Measurements from ENCODE around the gene TPM2.

DNA sequence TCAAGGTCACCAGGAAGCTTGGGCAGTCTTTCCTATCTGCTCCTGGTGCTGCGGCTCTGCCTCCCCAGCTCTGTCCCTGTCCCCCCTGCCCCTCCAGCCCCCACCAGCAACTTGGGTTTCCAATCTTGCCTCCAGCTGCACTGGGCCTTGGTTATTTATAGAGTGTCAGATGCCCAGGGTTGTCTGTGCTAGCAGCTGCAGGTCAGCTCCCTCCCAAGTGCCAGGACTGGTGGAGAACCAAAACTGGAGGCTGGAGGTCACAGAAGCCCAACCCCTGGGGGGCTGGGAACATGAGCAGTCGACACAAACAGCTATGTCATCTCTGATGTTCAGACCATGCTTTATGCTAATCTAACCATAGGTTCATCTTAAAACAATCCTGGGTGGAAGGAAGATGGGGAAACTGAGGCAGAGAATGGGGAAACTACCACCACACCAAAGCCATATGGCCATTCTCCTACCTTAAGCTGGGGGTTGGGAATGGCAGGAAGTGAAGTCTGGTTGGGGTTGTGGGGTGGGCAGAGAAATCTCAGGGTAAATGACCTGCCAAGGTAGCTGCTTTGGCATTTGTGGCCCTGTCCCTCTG is 1.7 kb downstream of the TPM2 start:
- TF ChIP-seq, protein P1, sequence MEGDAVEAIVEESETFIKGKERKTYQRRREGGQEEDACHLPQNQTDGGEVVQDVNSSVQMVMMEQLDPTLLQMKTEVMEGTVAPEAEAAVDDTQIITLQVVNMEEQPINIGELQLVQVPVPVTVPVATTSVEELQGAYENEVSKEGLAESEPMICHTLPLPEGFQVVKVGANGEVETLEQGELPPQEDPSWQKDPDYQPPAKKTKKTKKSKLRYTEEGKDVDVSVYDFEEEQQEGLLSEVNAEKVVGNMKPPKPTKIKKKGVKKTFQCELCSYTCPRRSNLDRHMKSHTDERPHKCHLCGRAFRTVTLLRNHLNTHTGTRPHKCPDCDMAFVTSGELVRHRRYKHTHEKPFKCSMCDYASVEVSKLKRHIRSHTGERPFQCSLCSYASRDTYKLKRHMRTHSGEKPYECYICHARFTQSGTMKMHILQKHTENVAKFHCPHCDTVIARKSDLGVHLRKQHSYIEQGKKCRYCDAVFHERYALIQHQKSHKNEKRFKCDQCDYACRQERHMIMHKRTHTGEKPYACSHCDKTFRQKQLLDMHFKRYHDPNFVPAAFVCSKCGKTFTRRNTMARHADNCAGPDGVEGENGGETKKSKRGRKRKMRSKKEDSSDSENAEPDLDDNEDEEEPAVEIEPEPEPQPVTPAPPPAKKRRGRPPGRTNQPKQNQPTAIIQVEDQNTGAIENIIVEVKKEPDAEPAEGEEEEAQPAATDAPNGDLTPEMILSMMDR (IDR thresholded peaks at IDR 0.05) = no peak
- TF ChIP-seq, protein P2, sequence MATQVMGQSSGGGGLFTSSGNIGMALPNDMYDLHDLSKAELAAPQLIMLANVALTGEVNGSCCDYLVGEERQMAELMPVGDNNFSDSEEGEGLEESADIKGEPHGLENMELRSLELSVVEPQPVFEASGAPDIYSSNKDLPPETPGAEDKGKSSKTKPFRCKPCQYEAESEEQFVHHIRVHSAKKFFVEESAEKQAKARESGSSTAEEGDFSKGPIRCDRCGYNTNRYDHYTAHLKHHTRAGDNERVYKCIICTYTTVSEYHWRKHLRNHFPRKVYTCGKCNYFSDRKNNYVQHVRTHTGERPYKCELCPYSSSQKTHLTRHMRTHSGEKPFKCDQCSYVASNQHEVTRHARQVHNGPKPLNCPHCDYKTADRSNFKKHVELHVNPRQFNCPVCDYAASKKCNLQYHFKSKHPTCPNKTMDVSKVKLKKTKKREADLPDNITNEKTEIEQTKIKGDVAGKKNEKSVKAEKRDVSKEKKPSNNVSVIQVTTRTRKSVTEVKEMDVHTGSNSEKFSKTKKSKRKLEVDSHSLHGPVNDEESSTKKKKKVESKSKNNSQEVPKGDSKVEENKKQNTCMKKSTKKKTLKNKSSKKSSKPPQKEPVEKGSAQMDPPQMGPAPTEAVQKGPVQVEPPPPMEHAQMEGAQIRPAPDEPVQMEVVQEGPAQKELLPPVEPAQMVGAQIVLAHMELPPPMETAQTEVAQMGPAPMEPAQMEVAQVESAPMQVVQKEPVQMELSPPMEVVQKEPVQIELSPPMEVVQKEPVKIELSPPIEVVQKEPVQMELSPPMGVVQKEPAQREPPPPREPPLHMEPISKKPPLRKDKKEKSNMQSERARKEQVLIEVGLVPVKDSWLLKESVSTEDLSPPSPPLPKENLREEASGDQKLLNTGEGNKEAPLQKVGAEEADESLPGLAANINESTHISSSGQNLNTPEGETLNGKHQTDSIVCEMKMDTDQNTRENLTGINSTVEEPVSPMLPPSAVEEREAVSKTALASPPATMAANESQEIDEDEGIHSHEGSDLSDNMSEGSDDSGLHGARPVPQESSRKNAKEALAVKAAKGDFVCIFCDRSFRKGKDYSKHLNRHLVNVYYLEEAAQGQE (IDR thresholded peaks at IDR 0.05; ENCODE audit: insufficient read depth in 1 of 2, low read depth in 2 of 2, low read length in 1 of 2) = no peak
- no peak for TF ChIP-seq POLR2AphosphoS5 (IDR thresholded peaks at IDR 0.05; ENCODE audit: low read depth, low read length)

Measured in Panc1 (cell line).